Type B pancreatic cell (in vitro differentiated cells): ENCODE results near the gene B9D1. TPM values are rescaled to one million over a fixed set of nuclear protein-coding genes. Genes with fewer than 3 reads are reported as not detected.
A peak's percentile ranks its signal among the peaks of the same experiment; 100 is the strongest.

Experiments used
- DNase-seq: peaks from one replicate; pipeline ENCODE4 v3.0.0; 2021; ENCODE audit warnings: mixed read lengths; ENCODE audit not compliant: unreplicated experiment; ENCODE audit errors: extremely low spot score
- H3K27ac Mint-ChIP-seq: 2 replicates; pipeline ENCODE4 v1.8.0; 2021; ENCODE audit warnings: mild to moderate bottlenecking, mixed read lengths
- H3K27me3 Mint-ChIP-seq: 2 replicates; pipeline ENCODE4 v1.8.0; 2021; ENCODE audit warnings: mixed read lengths
- H3K36me3 Mint-ChIP-seq: 2 replicates; pipeline ENCODE4 v1.8.0; 2021; ENCODE audit warnings: mixed read lengths
- H3K4me1 Mint-ChIP-seq: one replicate; pipeline ENCODE4 v1.8.0; 2021; ENCODE audit warnings: mixed read lengths; ENCODE audit not compliant: unreplicated experiment
- H3K4me3 Mint-ChIP-seq: 2 replicates; pipeline ENCODE4 v1.8.0; 2021; ENCODE audit warnings: mild to moderate bottlenecking, mixed read lengths
- H3K9me3 Mint-ChIP-seq: 2 replicates; pipeline ENCODE4 v1.8.0; 2021; ENCODE audit warnings: mixed read lengths
- microRNA-seq: library from miRNA; unstranded; fragments of <30 nt; microRNA quantifications from one replicate; pipeline ENCODE4, GENCODE V29; 2020
- total RNA-seq: library from RNA; stranded (reverse); gene quantifications from 2 replicates; pipeline ENCODE4 v1.2.1, GENCODE V29; 2021; ENCODE audit warnings: low replicate concordance
- TF ChIP-seq, protein P1 (sequence below): fragments of 200-600 bp; sonication (generic); conservative IDR thresholded peaks from 2 replicates; pipeline ENCODE4 v1.5.0; 2021; ENCODE audit warnings: antibody characterized with exemption, mild to moderate bottlenecking

B9D1 gene
- total RNA-seq, 1 donor from 2014 or later, result 23.2 TPM

- no peak overlapping the region for H3K4me3 Mint-ChIP-seq
- H3K36me3 Mint-ChIP-seq, result no peaks in the 10 kb centered on the region
- TF ChIP-seq, protein P1, sequence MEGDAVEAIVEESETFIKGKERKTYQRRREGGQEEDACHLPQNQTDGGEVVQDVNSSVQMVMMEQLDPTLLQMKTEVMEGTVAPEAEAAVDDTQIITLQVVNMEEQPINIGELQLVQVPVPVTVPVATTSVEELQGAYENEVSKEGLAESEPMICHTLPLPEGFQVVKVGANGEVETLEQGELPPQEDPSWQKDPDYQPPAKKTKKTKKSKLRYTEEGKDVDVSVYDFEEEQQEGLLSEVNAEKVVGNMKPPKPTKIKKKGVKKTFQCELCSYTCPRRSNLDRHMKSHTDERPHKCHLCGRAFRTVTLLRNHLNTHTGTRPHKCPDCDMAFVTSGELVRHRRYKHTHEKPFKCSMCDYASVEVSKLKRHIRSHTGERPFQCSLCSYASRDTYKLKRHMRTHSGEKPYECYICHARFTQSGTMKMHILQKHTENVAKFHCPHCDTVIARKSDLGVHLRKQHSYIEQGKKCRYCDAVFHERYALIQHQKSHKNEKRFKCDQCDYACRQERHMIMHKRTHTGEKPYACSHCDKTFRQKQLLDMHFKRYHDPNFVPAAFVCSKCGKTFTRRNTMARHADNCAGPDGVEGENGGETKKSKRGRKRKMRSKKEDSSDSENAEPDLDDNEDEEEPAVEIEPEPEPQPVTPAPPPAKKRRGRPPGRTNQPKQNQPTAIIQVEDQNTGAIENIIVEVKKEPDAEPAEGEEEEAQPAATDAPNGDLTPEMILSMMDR, result no peak
- H3K27me3 Mint-ChIP-seq, result no peaks in the 10 kb centered on the region
- H3K4me1 Mint-ChIP-seq, result peaks cover 9% of the 10 kb centered on the region
- H3K27ac Mint-ChIP-seq, result no peak overlapping the region
- DNase-seq, result no peak
- no peaks in the 10 kb centered on the region for H3K9me3 Mint-ChIP-seq
Measured at GRCh38 chr17:19296786-19297778, 65.4 kb downstream of the B9D1 start.

DNA sequence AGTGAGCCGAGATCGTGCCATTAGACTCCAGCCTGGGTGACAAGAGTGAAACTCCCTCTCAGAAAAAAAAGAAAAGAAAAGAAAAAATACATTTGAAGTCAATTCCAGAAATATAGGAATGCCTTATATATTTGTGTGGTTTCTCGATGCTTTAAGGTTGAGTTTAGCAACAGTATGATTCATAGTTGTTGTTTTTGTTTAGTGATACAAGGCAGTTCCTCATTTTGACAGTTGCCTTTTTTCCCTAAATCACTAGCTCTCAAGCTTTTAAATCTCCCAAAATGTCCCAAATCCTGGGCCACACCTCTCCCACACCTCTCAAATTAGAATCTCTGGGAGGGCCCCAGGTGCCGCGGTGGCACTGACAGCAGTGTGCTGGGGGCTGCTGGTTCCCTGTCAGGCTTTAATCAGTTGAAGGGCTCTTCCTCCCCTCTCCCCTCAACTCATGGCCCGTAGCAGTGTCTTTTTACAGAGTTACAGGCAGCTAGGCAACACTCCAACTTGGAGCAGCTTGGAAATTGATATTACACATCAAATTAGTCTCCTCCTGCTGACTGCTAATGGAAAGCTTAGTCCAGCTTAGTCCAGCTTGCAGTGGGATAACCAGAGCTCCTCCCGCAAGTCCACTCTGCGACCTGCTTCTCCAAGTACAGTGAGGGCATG lies 66.9 kb downstream of the B9D1 start:
- Mint-ChIP-seq H3K36me3 (peaks cover 5% of the 10 kb centered on the region), H3K4me3 (no peak overlapping the region), H3K27ac (no peak overlapping the region), H3K9me3 (no peaks in the 10 kb centered on the region), H3K27me3 (no peaks in the 10 kb centered on the region), H3K4me1 (peaks cover 11% of the 10 kb centered on the region)
- TF ChIP-seq, protein P1, result no peak
- DNase-seq, result no peak

DNA sequence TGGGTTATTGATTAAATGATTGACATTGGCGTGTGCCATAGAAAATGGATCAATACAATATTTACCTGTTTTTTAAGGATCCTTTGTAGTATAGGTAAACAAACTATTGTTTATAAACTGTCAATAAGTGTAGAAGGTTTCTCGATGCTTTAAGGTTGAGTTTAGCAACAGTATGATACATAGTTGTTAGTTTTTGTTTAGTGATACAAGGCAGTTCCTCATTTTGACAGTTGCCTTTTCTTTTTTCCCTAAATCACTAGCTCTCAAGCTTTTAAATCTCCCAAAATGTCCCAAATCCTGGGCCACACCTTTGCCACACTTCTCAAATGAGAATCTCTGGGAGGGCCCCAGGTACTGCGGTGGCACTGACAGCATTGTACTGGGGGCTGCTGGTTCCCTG lies 68.1 kb downstream of the B9D1 start:
- DNase-seq, result no peak
- TF ChIP-seq, protein P1, result no peak
- Mint-ChIP-seq H3K4me1 (peaks cover 16% of the 10 kb centered on the region), H3K27me3 (no peaks in the 10 kb centered on the region), H3K27ac (no peak overlapping the region), H3K36me3 (peaks cover 5% of the 10 kb centered on the region), H3K9me3 (no peaks in the 10 kb centered on the region), H3K4me3 (no peak overlapping the region)

Small RNA genes within 50 kb of the gene (microRNA-seq; reads per million reads assigned to microRNA genes)
- gene MIR1180, result 811 reads per million, percentile 82 among the genes with 10 or more reads in this experiment

Other genes with a start within 250 kb of the B9D1 start
- not detected in 2 replicates for gene GRAPL, start 235.1 kb downstream of the B9D1 start, total RNA-seq
- gene EPN2, start 125.4 kb downstream of the B9D1 start, total RNA-seq, result 53.9 and 56.7 TPM in 2 replicates
- 32.1 and 44.3 TPM in 2 replicates for gene MAPK7, start 15.8 kb upstream of the B9D1 start, total RNA-seq
- 2.6 and 18.0 TPM in 2 replicates for gene MFAP4, start 24.5 kb upstream of the B9D1 start, total RNA-seq
- 0.60 and 1.2 TPM in 2 replicates for gene RNF112, start 48.5 kb upstream of the B9D1 start, total RNA-seq
- 1.2 and 5.9 TPM in 2 replicates for gene SLC47A1, start 171.1 kb upstream of the B9D1 start, total RNA-seq